GM23338 (cell line): ENCODE data around the gene ADGRG1. TPM values are rescaled to one million over a fixed set of nuclear protein-coding genes. Genes with fewer than 3 reads are reported as not detected.

Experiments
- ATAC-seq: fragments of 200-7000 bp; cut with Tn5 transposase; 3 replicates; pipeline ENCODE4 v1.9.1; 2020
- DNase-seq: peaks from one replicate; pipeline ENCODE4 v3.0.0-alpha.2; 2015; ENCODE audit warnings: low spot score
- H2AFZ ChIP-seq: fragments of 200-600 bp; sonication (generic); 2 replicates; pipeline ENCODE4 v1.8.0; 2016; ENCODE audit warnings: antibody characterized with exemption, mild to moderate bottlenecking, moderate library complexity
- H3F3A ChIP-seq: fragments of 200-600 bp; sonication (generic); replicated peaks from 2 replicates; pipeline ENCODE4 v1.8.0; 2017; ENCODE audit warnings: antibody characterized with exemption, mixed run types, low read depth
- H3K27ac ChIP-seq: fragments of 200-600 bp; sonication (generic); 2 replicates; pipeline ENCODE4 v1.6.1; 2016; ENCODE audit warnings: low read depth
- H3K27me3 ChIP-seq: fragments of 200-600 bp; sonication (generic); 2 replicates; pipeline ENCODE4 v1.8.0; 2016; ENCODE audit warnings: mild to moderate bottlenecking, mixed run types, moderate library complexity; ENCODE audit not compliant: insufficient read depth
- H3K36me3 ChIP-seq: fragments of 200-600 bp; sonication (generic); 2 replicates; pipeline ENCODE4 v1.8.0; 2016; ENCODE audit warnings: mild to moderate bottlenecking; ENCODE audit not compliant: insufficient read depth
- H3K4me1 ChIP-seq: fragments of 200-600 bp; sonication (generic); 2 replicates; pipeline ENCODE4 v1.8.0; 2016; ENCODE audit warnings: mild to moderate bottlenecking, moderate library complexity; ENCODE audit not compliant: insufficient read depth
- H3K4me2 ChIP-seq: fragments of 200-600 bp; sonication (generic); 2 replicates; pipeline ENCODE4 v1.7.1; 2017; ENCODE audit warnings: mixed run types
- H3K4me3 ChIP-seq: fragments of 200-600 bp; sonication (generic); 2 replicates; pipeline ENCODE4 v1.6.1; 2016; ENCODE audit warnings: mixed run types
- H3K79me2 ChIP-seq: fragments of 200-600 bp; sonication (generic); replicated peaks from 2 replicates; pipeline ENCODE4 v1.8.0; 2017; ENCODE audit warnings: mild to moderate bottlenecking; ENCODE audit not compliant: insufficient read depth
- H3K9me2 ChIP-seq: fragments of 200-600 bp; sonication (generic); 2 replicates; pipeline ENCODE4 v1.8.0; 2017; ENCODE audit not compliant: insufficient read depth
- H4K20me1 ChIP-seq: fragments of 200-600 bp; sonication (generic); replicated peaks from 2 replicates; pipeline ENCODE4 v1.8.0; 2017; ENCODE audit warnings: mild to moderate bottlenecking; ENCODE audit not compliant: insufficient read depth
- H3K27ac Mint-ChIP-seq: 2 replicates; pipeline ENCODE4 v1.8.0; 2020; ENCODE audit warnings: inconsistent platforms, mild to moderate bottlenecking, moderate library complexity, mixed read lengths
- H3K27me3 Mint-ChIP-seq: 3 replicates; pipeline ENCODE4 v1.8.0; 2022; ENCODE audit warnings: low read depth, mild to moderate bottlenecking, moderate library complexity, mixed read lengths, inconsistent platforms; ENCODE audit not compliant: insufficient read depth, poor library complexity
- H3K36me3 Mint-ChIP-seq: 3 replicates; pipeline ENCODE4 v1.8.0; 2021; ENCODE audit warnings: low read depth, mild to moderate bottlenecking, inconsistent platforms, moderate library complexity, mixed read lengths
- H3K4me1 Mint-ChIP-seq: 3 replicates; pipeline ENCODE4 v1.8.0; 2020; ENCODE audit warnings: mild to moderate bottlenecking, inconsistent platforms, mixed read lengths
- H3K4me3 Mint-ChIP-seq: 3 replicates; pipeline ENCODE4 v1.8.0; 2021; ENCODE audit warnings: moderate library complexity, mild to moderate bottlenecking, inconsistent platforms, mixed read lengths
- H3K9me3 Mint-ChIP-seq: 3 replicates; pipeline ENCODE4 v1.8.0; 2020; ENCODE audit warnings: moderate library complexity, mild to moderate bottlenecking, inconsistent platforms, mixed read lengths
- CREB1 ChIP-seq: fragments of 250-450 bp; sonication (Bioruptor Pico); IDR thresholded peaks from 2 replicates; pipeline ENCODE4 v1.5.0; 2020; ENCODE audit warnings: low read depth, mild to moderate bottlenecking, moderate library complexity
- EZH2 ChIP-seq: fragments of 200-600 bp; sonication (generic); IDR thresholded peaks from one replicate; pipeline ENCODE4 v1.8.0; 2017; ENCODE audit warnings: antibody characterized with exemption, mild to moderate bottlenecking, low read depth; ENCODE audit not compliant: unreplicated experiment
- EZH2phosphoT487 ChIP-seq: fragments of 200-600 bp; sonication (generic); IDR thresholded peaks from one replicate; pipeline ENCODE4 v1.8.1; 2018; ENCODE audit warnings: antibody characterized with exemption; ENCODE audit not compliant: unreplicated experiment
- JUNB ChIP-seq: IDR thresholded peaks from one replicate; pipeline ENCODE4 v1.6.1; 2016; ENCODE audit warnings: antibody characterized with exemption; ENCODE audit not compliant: unreplicated experiment
- NANOG ChIP-seq: IDR thresholded peaks from 2 replicates; pipeline ENCODE4 v1.6.1; 2016; ENCODE audit warnings: antibody characterized with exemption, borderline replicate concordance
- POLR2AphosphoS5 ChIP-seq: IDR thresholded peaks from 2 replicates; pipeline ENCODE4 v1.6.1; 2016; ENCODE audit warnings: antibody characterized with exemption, low read depth
- STAT1 ChIP-seq: IDR thresholded peaks from one replicate; pipeline ENCODE4 v1.6.1; 2016; ENCODE audit warnings: antibody characterized with exemption; ENCODE audit not compliant: unreplicated experiment
- ZNF114 ChIP-seq: fragments of 250-450 bp; sonication (Bioruptor Pico); IDR thresholded peaks from 2 replicates; pipeline ENCODE4 v1.5.0; 2020; ENCODE audit warnings: mild to moderate bottlenecking, moderate library complexity
- ZNF331 ChIP-seq: fragments of 250-450 bp; sonication (Bioruptor Pico); IDR thresholded peaks from 2 replicates; pipeline ENCODE4 v1.5.0; 2020; ENCODE audit warnings: low read depth, mild to moderate bottlenecking, moderate library complexity
- polyA plus RNA-seq: library from polyadenylated mRNA; unstranded; fragments of >200 nt; fragmentation: Nextera tagmentation; extraction: Ambion mirVana; gene quantifications from 2 replicates; pipeline ENCODE4 v1.2.1, GENCODE V29; 2016
- total RNA-seq: library from RNA; depleted of rRNA; stranded (reverse); fragments of >200 nt; shearing (Covaris generic); gene quantifications from 2 replicates; pipeline ENCODE4 v1.2.3, GENCODE V29; 2014
- TF ChIP-seq, protein P1 (sequence below): IDR thresholded peaks from one replicate; pipeline ENCODE4 v1.6.1; 2018; ENCODE audit warnings: antibody characterized with exemption; ENCODE audit not compliant: unreplicated experiment
- TF ChIP-seq, protein P2 (sequence below): fragments of 250-450 bp; sonication (Bioruptor Pico); IDR thresholded peaks from 2 replicates; pipeline ENCODE4 v1.5.0; 2020; ENCODE audit warnings: mild to moderate bottlenecking, moderate library complexity
- TF ChIP-seq, protein P3 (sequence below), 2 experiments: fragments of 200-600 bp in 1 of 2; sonication (generic) in 1 of 2; conservative IDR thresholded peaks; 2 replicates each; pipeline versions ENCODE4 v1.5.1 to v1.6.1; 2016 to 2017; ENCODE audit warnings: antibody characterized with exemption in 2 of 2, low read depth in 2 of 2, mild to moderate bottlenecking in 2 of 2, moderate library complexity in 1 of 2
- TF ChIP-seq, protein P4 (sequence below): IDR thresholded peaks from 2 replicates; pipeline ENCODE4 v1.6.1; 2016; ENCODE audit warnings: antibody characterized with exemption

ADGRG1 gene
- total and polyA plus RNA-seq, 2 experiments from 2014 or later, result 0.14 to 0.47 TPM

DNA sequence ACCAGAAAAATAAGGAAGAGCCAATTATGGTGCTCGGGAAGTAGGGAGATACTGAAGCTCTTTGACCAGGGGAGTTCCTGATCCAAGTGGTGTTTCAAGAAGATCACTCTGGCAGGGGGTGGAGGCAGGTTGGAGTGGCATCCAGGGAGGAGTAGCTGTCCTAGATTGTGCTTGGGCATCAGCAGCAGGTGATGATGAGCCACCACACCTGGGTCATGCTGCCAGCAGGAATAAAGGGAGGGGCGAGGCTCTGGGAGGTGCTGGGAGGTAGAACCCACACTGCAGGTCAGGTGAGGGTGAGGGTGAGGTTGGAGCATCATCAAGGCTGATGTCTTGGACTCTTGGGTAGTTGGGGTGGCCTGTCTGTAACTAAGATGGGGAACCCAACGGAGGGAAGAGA is 35.4 kb upstream of the ADGRG1 start:
- Histone ChIP-seq H3K9me2 (no peaks in the 10 kb centered on the region), H3K27me3 (no peaks in the 10 kb centered on the region), H3K27ac (no peak overlapping the region), H3K36me3 (no peaks in the 10 kb centered on the region), H3F3A (no peaks in the 10 kb centered on the region), H4K20me1 (no peaks in the 10 kb centered on the region), H3K4me3 (no peak overlapping the region), H3K4me2 (no peak overlapping the region), H3K4me1 (no peaks in the 10 kb centered on the region), H3K79me2 (no peaks in the 10 kb centered on the region), H2AFZ (no peak overlapping the region)
- TF ChIP-seq, protein P1, sequence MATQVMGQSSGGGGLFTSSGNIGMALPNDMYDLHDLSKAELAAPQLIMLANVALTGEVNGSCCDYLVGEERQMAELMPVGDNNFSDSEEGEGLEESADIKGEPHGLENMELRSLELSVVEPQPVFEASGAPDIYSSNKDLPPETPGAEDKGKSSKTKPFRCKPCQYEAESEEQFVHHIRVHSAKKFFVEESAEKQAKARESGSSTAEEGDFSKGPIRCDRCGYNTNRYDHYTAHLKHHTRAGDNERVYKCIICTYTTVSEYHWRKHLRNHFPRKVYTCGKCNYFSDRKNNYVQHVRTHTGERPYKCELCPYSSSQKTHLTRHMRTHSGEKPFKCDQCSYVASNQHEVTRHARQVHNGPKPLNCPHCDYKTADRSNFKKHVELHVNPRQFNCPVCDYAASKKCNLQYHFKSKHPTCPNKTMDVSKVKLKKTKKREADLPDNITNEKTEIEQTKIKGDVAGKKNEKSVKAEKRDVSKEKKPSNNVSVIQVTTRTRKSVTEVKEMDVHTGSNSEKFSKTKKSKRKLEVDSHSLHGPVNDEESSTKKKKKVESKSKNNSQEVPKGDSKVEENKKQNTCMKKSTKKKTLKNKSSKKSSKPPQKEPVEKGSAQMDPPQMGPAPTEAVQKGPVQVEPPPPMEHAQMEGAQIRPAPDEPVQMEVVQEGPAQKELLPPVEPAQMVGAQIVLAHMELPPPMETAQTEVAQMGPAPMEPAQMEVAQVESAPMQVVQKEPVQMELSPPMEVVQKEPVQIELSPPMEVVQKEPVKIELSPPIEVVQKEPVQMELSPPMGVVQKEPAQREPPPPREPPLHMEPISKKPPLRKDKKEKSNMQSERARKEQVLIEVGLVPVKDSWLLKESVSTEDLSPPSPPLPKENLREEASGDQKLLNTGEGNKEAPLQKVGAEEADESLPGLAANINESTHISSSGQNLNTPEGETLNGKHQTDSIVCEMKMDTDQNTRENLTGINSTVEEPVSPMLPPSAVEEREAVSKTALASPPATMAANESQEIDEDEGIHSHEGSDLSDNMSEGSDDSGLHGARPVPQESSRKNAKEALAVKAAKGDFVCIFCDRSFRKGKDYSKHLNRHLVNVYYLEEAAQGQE, result no peak
- TF ChIP-seq, protein P2, sequence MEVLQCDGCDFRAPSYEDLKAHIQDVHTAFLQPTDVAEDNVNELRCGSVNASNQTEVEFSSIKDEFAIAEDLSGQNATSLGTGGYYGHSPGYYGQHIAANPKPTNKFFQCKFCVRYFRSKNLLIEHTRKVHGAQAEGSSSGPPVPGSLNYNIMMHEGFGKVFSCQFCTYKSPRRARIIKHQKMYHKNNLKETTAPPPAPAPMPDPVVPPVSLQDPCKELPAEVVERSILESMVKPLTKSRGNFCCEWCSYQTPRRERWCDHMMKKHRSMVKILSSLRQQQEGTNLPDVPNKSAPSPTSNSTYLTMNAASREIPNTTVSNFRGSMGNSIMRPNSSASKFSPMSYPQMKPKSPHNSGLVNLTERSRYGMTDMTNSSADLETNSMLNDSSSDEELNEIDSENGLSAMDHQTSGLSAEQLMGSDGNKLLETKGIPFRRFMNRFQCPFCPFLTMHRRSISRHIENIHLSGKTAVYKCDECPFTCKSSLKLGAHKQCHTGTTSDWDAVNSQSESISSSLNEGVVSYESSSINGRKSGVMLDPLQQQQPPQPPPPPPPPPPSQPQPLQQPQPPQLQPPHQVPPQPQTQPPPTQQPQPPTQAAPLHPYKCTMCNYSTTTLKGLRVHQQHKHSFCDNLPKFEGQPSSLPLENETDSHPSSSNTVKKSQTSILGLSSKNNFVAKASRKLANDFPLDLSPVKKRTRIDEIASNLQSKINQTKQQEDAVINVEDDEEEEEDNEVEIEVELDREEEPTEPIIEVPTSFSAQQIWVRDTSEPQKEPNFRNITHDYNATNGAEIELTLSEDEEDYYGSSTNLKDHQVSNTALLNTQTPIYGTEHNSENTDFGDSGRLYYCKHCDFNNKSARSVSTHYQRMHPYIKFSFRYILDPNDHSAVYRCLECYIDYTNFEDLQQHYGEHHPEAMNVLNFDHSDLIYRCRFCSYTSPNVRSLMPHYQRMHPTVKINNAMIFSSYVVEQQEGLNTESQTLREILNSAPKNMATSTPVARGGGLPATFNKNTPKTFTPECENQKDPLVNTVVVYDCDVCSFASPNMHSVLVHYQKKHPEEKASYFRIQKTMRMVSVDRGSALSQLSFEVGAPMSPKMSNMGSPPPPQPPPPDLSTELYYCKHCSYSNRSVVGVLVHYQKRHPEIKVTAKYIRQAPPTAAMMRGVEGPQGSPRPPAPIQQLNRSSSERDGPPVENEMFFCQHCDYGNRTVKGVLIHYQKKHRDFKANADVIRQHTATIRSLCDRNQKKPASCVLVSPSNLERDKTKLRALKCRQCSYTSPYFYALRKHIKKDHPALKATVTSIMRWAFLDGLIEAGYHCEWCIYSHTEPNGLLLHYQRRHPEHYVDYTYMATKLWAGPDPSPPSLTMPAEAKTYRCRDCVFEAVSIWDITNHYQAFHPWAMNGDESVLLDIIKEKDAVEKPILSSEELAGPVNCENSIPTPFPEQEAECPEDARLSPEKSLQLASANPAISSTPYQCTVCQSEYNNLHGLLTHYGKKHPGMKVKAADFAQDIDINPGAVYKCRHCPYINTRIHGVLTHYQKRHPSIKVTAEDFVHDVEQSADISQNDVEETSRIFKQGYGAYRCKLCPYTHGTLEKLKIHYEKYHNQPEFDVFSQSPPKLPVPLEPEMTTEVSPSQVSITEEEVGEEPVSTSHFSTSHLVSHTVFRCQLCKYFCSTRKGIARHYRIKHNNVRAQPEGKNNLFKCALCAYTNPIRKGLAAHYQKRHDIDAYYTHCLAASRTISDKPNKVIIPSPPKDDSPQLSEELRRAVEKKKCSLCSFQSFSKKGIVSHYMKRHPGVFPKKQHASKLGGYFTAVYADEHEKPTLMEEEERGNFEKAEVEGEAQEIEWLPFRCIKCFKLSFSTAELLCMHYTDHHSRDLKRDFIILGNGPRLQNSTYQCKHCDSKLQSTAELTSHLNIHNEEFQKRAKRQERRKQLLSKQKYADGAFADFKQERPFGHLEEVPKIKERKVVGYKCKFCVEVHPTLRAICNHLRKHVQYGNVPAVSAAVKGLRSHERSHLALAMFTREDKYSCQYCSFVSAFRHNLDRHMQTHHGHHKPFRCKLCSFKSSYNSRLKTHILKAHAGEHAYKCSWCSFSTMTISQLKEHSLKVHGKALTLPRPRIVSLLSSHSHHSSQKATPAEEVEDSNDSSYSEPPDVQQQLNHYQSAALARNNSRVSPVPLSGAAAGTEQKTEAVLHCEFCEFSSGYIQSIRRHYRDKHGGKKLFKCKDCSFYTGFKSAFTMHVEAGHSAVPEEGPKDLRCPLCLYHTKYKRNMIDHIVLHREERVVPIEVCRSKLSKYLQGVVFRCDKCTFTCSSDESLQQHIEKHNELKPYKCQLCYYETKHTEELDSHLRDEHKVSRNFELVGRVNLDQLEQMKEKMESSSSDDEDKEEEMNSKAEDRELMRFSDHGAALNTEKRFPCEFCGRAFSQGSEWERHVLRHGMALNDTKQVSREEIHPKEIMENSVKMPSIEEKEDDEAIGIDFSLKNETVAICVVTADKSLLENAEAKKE (CRISPR knock-in tag), result no peak
- TF ChIP-seq POLR2AphosphoS5 (no peak), EZH2 (no peak), EZH2phosphoT487 (no peak), ZNF114 (no peak), CREB1 (CRISPR knock-in tag) (no peak), JUNB (no peak), NANOG (no peak), STAT1 (no peak), ZNF331 (CRISPR knock-in tag) (no peak)
- TF ChIP-seq, protein P3, sequence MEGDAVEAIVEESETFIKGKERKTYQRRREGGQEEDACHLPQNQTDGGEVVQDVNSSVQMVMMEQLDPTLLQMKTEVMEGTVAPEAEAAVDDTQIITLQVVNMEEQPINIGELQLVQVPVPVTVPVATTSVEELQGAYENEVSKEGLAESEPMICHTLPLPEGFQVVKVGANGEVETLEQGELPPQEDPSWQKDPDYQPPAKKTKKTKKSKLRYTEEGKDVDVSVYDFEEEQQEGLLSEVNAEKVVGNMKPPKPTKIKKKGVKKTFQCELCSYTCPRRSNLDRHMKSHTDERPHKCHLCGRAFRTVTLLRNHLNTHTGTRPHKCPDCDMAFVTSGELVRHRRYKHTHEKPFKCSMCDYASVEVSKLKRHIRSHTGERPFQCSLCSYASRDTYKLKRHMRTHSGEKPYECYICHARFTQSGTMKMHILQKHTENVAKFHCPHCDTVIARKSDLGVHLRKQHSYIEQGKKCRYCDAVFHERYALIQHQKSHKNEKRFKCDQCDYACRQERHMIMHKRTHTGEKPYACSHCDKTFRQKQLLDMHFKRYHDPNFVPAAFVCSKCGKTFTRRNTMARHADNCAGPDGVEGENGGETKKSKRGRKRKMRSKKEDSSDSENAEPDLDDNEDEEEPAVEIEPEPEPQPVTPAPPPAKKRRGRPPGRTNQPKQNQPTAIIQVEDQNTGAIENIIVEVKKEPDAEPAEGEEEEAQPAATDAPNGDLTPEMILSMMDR (conservative IDR thresholded peaks at IDR 0.05; ENCODE audit: low read depth in 2 of 2), result no peak
- TF ChIP-seq, protein P4, sequence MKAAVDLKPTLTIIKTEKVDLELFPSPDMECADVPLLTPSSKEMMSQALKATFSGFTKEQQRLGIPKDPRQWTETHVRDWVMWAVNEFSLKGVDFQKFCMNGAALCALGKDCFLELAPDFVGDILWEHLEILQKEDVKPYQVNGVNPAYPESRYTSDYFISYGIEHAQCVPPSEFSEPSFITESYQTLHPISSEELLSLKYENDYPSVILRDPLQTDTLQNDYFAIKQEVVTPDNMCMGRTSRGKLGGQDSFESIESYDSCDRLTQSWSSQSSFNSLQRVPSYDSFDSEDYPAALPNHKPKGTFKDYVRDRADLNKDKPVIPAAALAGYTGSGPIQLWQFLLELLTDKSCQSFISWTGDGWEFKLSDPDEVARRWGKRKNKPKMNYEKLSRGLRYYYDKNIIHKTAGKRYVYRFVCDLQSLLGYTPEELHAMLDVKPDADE, result no peak
- Mint-ChIP-seq H3K9me3 (peaks cover 16% of the 10 kb centered on the region; the same call in 2 of the 3 replicates), H3K4me1 (no peaks in the 10 kb centered on the region; the same call in 2 of the 3 replicates), H3K27me3 (peaks cover 5% of the 10 kb centered on the region), H3K4me3 (no peak overlapping the region), H3K27ac (no peak overlapping the region), H3K36me3 (no peaks in the 10 kb centered on the region)
- no peak for ATAC-seq
- no peak for DNase-seq
